Activated T-cell treated with anti-CD3 and anti-CD28 coated beads, Interleukin-2, amount 50 U/mL, for 24 hours (primary cell): ENCODE results near the gene ARHGAP22.

ENCODE experiments used
- DNase-seq: peaks from one replicate; pipeline ENCODE4 v3.0.0-alpha.2; 2020
- H3K27ac Mint-ChIP-seq: 2 replicates; pipeline ENCODE4 v1.8.0; 2020; ENCODE audit warnings: mild to moderate bottlenecking, mixed read lengths
- H3K27me3 Mint-ChIP-seq: 2 replicates; pipeline ENCODE4 v1.8.0; 2020; ENCODE audit warnings: mixed read lengths
- H3K36me3 Mint-ChIP-seq: 2 replicates; pipeline ENCODE4 v1.8.0; 2020; ENCODE audit warnings: low read depth, mixed read lengths
- H3K4me1 Mint-ChIP-seq: 2 replicates; pipeline ENCODE4 v1.8.0; 2020; ENCODE audit warnings: low read depth, mixed read lengths
- H3K4me3 Mint-ChIP-seq: 2 replicates; pipeline ENCODE4 v1.8.0; 2020; ENCODE audit warnings: mild to moderate bottlenecking, moderate library complexity, mixed read lengths
- H3K9me3 Mint-ChIP-seq: 2 replicates; pipeline ENCODE4 v1.8.0; 2020; ENCODE audit warnings: mixed read lengths

The ARHGAP22 gene

GRCh38 chr10:48496831-48497779 is 107.8 kb downstream of the ARHGAP22 start:
- Mint-ChIP-seq H3K9me3 (no peaks in the 10 kb centered on the region), H3K4me1 (peaks cover 6% of the 10 kb centered on the region), H3K4me3 (no peak overlapping the region), H3K36me3 (no peaks in the 10 kb centered on the region), H3K27ac (no peak overlapping the region), H3K27me3 (peaks cover 40% of the 10 kb centered on the region)
- DNase-seq = no peak

DNA sequence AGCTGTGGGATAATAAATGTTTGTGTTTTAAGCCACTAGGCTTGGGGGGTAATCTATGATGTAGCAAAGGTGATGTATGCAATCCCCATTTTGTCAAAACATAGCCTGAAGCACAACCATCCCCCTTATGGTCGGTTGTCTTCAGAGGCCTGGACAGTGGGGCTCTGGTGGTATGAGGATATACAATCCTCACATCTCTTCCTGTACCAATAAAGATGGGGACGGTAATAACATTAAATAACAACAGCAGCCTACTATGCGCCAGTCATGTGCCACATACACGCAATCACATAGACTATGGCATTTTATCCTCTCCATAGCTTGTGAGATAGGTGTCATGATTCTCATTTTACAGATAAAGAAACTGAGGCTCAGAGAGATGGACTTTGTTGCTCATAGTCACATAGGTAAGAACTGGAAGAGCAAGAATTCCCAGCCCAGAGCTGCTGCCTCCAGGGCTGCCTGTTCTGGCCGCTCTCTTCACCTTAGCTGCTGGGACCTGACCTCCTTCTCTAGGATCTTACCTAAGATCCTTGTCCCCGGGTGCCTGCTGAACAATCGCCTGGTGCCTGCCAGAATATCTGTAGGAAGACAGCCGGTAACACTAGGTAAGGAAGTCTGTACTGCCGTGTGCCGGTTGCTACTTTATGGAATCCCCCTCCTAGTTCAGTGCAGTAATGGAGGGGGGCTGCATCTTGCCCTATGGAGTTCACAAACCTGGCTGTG is 108.6 kb downstream of the ARHGAP22 start:
- H3K4me1 Mint-ChIP-seq = peaks cover 6% of the 10 kb centered on the region
- peaks cover 40% of the 10 kb centered on the region for H3K27me3 Mint-ChIP-seq
- H3K27ac Mint-ChIP-seq = no peak overlapping the region
- no peaks in the 10 kb centered on the region for H3K9me3 Mint-ChIP-seq
- no peaks in the 10 kb centered on the region for H3K36me3 Mint-ChIP-seq
- H3K4me3 Mint-ChIP-seq = no peak overlapping the region
- no peak for DNase-seq

DNA sequence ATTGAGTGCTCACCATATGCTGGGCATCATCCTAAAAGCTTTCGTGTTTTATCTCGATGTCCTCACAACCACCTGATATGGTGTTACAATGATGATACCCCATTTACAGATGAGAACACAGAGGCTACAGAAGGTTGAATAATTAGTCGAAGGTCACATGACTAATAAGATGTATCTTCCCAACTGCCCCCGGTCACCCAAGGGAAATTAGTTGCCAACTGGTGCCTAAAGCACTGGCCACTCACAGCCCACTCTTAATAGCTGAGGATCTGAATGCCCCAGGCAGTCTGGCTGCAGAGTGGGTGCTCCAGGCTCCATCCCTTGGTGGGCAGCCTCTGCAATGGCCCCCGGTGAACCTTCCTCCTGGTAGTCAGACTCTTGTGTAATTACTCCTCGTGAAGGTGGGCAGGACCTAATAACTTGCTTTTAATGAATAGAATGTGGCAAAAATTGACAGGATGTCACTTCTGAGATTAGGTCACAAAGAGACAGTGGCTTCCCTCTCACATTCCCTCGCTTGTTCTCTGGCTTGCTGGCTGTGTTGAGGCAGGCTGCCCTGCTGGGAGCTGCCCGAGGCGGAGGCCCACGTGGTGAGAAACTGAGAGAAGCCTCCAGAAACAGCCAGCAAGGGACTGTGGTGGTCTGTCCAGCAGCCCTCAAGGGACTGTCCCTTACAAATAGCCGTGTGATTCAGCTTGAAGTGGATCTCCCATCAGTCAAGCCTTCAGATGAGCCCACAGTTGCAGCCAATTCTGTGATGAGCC is 109.4 kb downstream of the ARHGAP22 start:
- H3K27me3 Mint-ChIP-seq = peaks cover 40% of the 10 kb centered on the region
- H3K9me3 Mint-ChIP-seq = no peaks in the 10 kb centered on the region
- no peak for DNase-seq
- no peaks in the 10 kb centered on the region for H3K36me3 Mint-ChIP-seq
- H3K27ac Mint-ChIP-seq = no peak overlapping the region
- H3K4me1 Mint-ChIP-seq = peaks cover 6% of the 10 kb centered on the region
- H3K4me3 Mint-ChIP-seq = no peak overlapping the region

- Mint-ChIP-seq H3K36me3 (no peaks in the 10 kb centered on the region), H3K27me3 (peaks cover 40% of the 10 kb centered on the region), H3K4me3 (no peak overlapping the region), H3K4me1 (peaks cover 6% of the 10 kb centered on the region), H3K9me3 (no peaks in the 10 kb centered on the region), H3K27ac (no peak overlapping the region)
- DNase-seq = no peak
Measured at GRCh38 chr10:48494611-48495010, 110.3 kb downstream of the ARHGAP22 start.

DNA sequence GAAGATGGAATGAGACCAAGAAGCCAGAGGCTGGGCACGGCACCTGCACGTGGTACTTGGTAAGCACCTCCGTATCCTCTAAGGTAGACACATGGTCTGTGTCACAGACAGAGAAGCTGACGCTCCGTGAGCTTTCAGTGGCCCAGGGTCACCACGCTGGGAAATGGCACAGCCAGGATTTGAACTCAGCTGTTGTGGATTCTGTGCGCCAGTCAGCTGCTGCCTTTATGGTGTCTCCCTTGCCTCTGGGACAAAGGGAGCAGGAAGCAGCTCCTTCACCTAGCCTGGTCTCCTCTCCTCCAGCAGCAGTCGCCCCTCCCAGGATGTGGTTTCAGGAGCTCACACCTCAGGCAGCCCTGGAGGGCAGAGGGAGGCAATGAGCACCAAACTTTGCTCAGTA is 110.8 kb downstream of the ARHGAP22 start:
- H3K27ac Mint-ChIP-seq = no peak overlapping the region
- H3K4me3 Mint-ChIP-seq = no peak overlapping the region
- H3K4me1 Mint-ChIP-seq = peaks cover 6% of the 10 kb centered on the region
- H3K9me3 Mint-ChIP-seq = no peaks in the 10 kb centered on the region
- no peaks in the 10 kb centered on the region for H3K36me3 Mint-ChIP-seq
- DNase-seq = no peak
- H3K27me3 Mint-ChIP-seq = peaks cover 44% of the 10 kb centered on the region

GRCh38 chr10:48493083-48493871 is 111.6 kb downstream of the ARHGAP22 start:
- Mint-ChIP-seq H3K4me3 (no peak overlapping the region), H3K36me3 (no peaks in the 10 kb centered on the region), H3K27me3 (peaks cover 45% of the 10 kb centered on the region), H3K27ac (no peak overlapping the region), H3K9me3 (no peaks in the 10 kb centered on the region), H3K4me1 (peaks cover 6% of the 10 kb centered on the region)
- no peak for DNase-seq

DNA sequence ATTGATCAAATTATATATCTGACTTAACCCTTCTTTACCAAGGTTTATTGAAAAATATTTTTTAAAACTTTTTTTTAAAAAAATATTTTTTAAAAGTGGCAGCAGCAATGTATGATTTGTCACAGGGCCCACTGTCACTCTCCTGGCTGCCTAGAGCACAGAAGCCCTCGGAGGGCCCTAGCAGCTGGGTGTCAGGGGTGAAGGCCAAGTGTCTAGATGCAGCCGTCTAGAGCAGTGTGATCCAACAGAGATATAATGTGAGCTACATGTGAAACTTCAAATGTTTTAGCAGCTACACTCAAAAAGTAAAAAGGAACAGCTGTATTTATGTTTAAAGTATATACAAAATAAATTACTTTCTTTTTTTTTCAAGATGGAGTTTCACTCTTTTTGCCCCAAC is 112.7 kb downstream of the ARHGAP22 start:
- peaks cover 6% of the 10 kb centered on the region for H3K4me1 Mint-ChIP-seq
- DNase-seq = no peak
- no peaks in the 10 kb centered on the region for H3K36me3 Mint-ChIP-seq
- peaks cover 41% of the 10 kb centered on the region for H3K27me3 Mint-ChIP-seq
- no peak overlapping the region for H3K27ac Mint-ChIP-seq
- H3K9me3 Mint-ChIP-seq = no peaks in the 10 kb centered on the region
- no peak overlapping the region for H3K4me3 Mint-ChIP-seq

DNA sequence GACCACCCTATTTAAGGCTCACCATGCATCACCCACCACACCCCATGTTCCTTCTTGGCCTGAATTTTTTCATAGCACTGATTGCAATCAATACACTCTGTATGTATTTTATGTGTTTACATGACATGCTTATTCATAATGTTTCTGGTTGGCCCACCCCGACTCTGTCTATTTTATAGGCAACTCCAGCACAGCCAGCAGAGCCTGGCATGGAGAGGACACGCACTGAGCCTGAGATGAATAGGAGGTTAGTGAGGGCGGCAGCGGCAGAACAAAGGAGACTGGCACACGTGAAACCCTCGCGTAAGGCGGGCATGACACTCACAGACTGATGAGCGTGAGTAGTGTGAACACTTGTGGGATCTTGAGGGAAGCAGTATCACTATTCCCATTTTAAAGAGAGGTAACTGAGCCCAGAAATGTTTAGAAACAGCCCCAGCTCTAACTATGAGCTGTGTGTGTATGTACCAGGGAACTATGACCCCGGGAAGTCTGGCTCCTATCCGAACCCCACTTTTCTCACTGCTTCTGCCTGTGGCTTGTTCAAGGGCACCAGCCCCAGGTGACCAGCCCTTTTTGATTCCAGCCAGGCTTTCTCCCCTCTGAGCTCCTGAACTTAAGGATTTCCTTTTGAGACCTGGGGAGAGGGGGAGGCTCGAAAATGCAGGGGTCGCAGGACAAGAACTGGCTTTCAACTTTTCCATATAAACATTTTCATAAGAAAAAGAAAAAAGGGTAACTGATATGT is 113.3 kb downstream of the ARHGAP22 start:
- no peak for DNase-seq
- peaks cover 36% of the 10 kb centered on the region for H3K27me3 Mint-ChIP-seq
- no peaks in the 10 kb centered on the region for H3K9me3 Mint-ChIP-seq
- no peak overlapping the region for H3K4me3 Mint-ChIP-seq
- no peaks in the 10 kb centered on the region for H3K36me3 Mint-ChIP-seq
- peaks cover 6% of the 10 kb centered on the region for H3K4me1 Mint-ChIP-seq
- H3K27ac Mint-ChIP-seq = no peak overlapping the region

GRCh38 chr10:48490946-48491345 is 113.9 kb downstream of the ARHGAP22 start:
- H3K4me3 Mint-ChIP-seq = no peak overlapping the region
- no peak overlapping the region for H3K27ac Mint-ChIP-seq
- peaks cover 33% of the 10 kb centered on the region for H3K27me3 Mint-ChIP-seq

GRCh38 chr10:48490571-48490940 is 114.3 kb downstream of the ARHGAP22 start:
- Mint-ChIP-seq H3K27ac (no peak overlapping the region), H3K4me3 (no peak overlapping the region), H3K4me1 (peaks cover 6% of the 10 kb centered on the region), H3K27me3 (peaks cover 29% of the 10 kb centered on the region), H3K36me3 (no peaks in the 10 kb centered on the region), H3K9me3 (no peaks in the 10 kb centered on the region)
- no peak for DNase-seq

More at GRCh38 chr10:48490946-48491345, 113.9 kb downstream of the ARHGAP22 start:
- no peaks in the 10 kb centered on the region for H3K36me3 Mint-ChIP-seq
- H3K9me3 Mint-ChIP-seq = no peaks in the 10 kb centered on the region
- no peak for DNase-seq
- peaks cover 6% of the 10 kb centered on the region for H3K4me1 Mint-ChIP-seq

DNA sequence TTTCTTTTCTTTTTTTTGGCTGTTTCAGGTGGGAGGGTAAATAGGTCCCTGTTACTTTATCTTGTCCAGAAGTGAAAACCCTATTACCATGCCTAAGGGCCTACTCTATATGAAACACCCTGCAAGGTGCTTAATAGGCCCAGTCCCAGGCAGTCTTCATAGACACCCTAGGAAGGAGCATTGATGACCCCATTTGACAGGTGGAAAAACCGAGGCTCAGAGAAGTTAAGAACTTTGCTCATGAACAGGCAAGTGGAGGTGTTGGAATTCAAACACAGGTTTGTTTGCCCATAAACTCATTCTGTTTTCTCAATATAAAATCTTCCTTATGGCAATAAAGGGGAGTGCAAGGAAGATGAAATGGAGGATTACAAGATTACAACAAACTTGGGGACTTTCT is 115.8 kb downstream of the ARHGAP22 start:
- no peak overlapping the region for H3K27ac Mint-ChIP-seq
- no peaks in the 10 kb centered on the region for H3K36me3 Mint-ChIP-seq
- peaks cover 15% of the 10 kb centered on the region for H3K27me3 Mint-ChIP-seq
- no peaks in the 10 kb centered on the region for H3K9me3 Mint-ChIP-seq
- no peak for DNase-seq
- H3K4me1 Mint-ChIP-seq = no peaks in the 10 kb centered on the region
- no peak overlapping the region for H3K4me3 Mint-ChIP-seq

DNA sequence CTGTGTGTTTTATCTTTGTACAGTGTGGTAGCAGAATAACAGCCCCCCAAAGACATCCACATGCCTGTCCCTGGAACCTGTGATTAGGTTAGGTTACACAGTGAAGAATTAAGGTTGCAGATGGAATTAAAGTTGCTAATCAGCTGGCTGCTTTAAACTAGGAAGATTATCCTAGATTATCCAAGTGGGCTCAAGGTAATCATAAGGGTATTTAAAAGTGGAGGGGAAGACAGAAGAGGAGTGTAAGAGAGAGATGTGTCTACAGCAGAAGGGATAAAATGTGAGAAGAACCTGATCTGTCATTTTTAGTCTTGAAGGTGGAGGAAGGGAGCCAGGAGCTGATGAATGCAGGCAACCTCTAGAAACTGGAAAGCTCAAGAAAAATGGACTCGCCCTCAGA is 117.6 kb downstream of the ARHGAP22 start:
- Mint-ChIP-seq H3K36me3 (no peaks in the 10 kb centered on the region), H3K9me3 (no peaks in the 10 kb centered on the region), H3K4me1 (no peaks in the 10 kb centered on the region), H3K27me3 (peaks cover 5% of the 10 kb centered on the region), H3K4me3 (no peak overlapping the region), H3K27ac (no peak overlapping the region)
- DNase-seq = no peak

GRCh38 chr10:48485711-48486110 is 119.2 kb downstream of the ARHGAP22 start:
- DNase-seq = no peak
- Mint-ChIP-seq H3K36me3 (no peaks in the 10 kb centered on the region), H3K9me3 (no peaks in the 10 kb centered on the region)

More at GRCh38 chr10:48485711-48486110, 119.2 kb downstream of the ARHGAP22 start:
- Mint-ChIP-seq H3K4me1 (no peaks in the 10 kb centered on the region), H3K27ac (no peak overlapping the region), H3K4me3 (no peak overlapping the region), H3K27me3 (peaks cover 5% of the 10 kb centered on the region)
